Mesenchymal stem cell (in vitro differentiated cells and primary cell): ENCODE measurements around the gene RFX3.

Source experiments
- DNase-seq: peaks from one replicate; pipeline ENCODE4 v3.0.0-alpha.2; 2013
- H2AFZ ChIP-seq: one replicate; pipeline ENCODE4 v1.6.1; 2013; ENCODE audit warnings: low read depth, mild to moderate bottlenecking, control low read depth, inconsistent platforms, low read length, moderate library complexity
- H2AK5ac ChIP-seq: 2 replicates; pipeline ENCODE4 v1.6.1; 2013; ENCODE audit warnings: low read length, moderate library complexity, mild to moderate bottlenecking, inconsistent platforms; ENCODE audit not compliant: severe bottlenecking
- H2BK120ac ChIP-seq: one replicate; pipeline ENCODE4 v1.6.1; 2013; ENCODE audit warnings: low read depth, mild to moderate bottlenecking, inconsistent platforms, low read length, moderate library complexity
- H2BK12ac ChIP-seq, 2 experiments: one replicate each; pipeline ENCODE4 v1.6.1; 2013; ENCODE audit warnings: inconsistent platforms in 2 of 2, low read length in 2 of 2, mild to moderate bottlenecking in 2 of 2, moderate library complexity in 2 of 2, control low read depth in 1 of 2
- H2BK15ac ChIP-seq: one replicate; pipeline ENCODE4 v1.6.1; 2013; ENCODE audit warnings: mild to moderate bottlenecking, low read depth, inconsistent platforms; ENCODE audit not compliant: poor library complexity, severe bottlenecking
- H2BK5ac ChIP-seq: 2 replicates; pipeline ENCODE4 v1.6.1; 2013; ENCODE audit warnings: low read depth, mild to moderate bottlenecking, low read length, control low read depth, inconsistent platforms; ENCODE audit not compliant: poor library complexity, severe bottlenecking
- H3K14ac ChIP-seq, 2 experiments: one replicate each; pipeline ENCODE4 v1.6.1; 2013; ENCODE audit warnings: inconsistent platforms in 2 of 2, low read length in 2 of 2, control low read depth in 1 of 2, mild to moderate bottlenecking in 1 of 2, moderate library complexity in 1 of 2
- H3K18ac ChIP-seq, 2 experiments: one replicate each; pipeline ENCODE4 v1.6.1; 2013; ENCODE audit warnings: inconsistent platforms in 2 of 2, low read length in 2 of 2, control low read depth in 1 of 2, low read depth in 1 of 2, mild to moderate bottlenecking in 1 of 2
- H3K23ac ChIP-seq, 2 experiments: one replicate each; pipeline ENCODE4 v1.6.1; 2013; ENCODE audit warnings: inconsistent platforms in 2 of 2, low read length in 2 of 2, mild to moderate bottlenecking in 2 of 2, moderate library complexity in 2 of 2, control low read depth in 1 of 2
- H3K27ac ChIP-seq: 2 replicates; pipeline ENCODE4 v1.5.1; 2013; ENCODE audit warnings: mild to moderate bottlenecking, moderate library complexity, low read length, control low read depth, inconsistent platforms; ENCODE audit not compliant: poor library complexity, severe bottlenecking
- H3K27me3 ChIP-seq, 2 experiments: 2 replicates each; pipeline versions ENCODE4 v1.6.1 to v1.7.0; 2013; ENCODE audit warnings: low read length in 2 of 2, mild to moderate bottlenecking in 2 of 2, moderate library complexity in 2 of 2, control low read depth in 1 of 2, inconsistent platforms in 1 of 2; ENCODE audit not compliant: control insufficient read depth in 1 of 2, insufficient read depth in 1 of 2
- H3K36me3 ChIP-seq, 2 experiments: 2 replicates each; pipeline versions ENCODE4 v1.6.1 to v1.7.0; 2013; ENCODE audit warnings: low read length in 2 of 2, control low read depth in 1 of 2, inconsistent platforms in 1 of 2, low read depth in 1 of 2, mild to moderate bottlenecking in 1 of 2; ENCODE audit not compliant: insufficient read depth in 2 of 2, control insufficient read depth in 1 of 2
- H3K4ac ChIP-seq, 2 experiments: one replicate each; pipeline ENCODE4 v1.6.1; 2013; ENCODE audit warnings: inconsistent platforms in 2 of 2, low read length in 2 of 2, mild to moderate bottlenecking in 2 of 2, moderate library complexity in 2 of 2, control low read depth in 1 of 2, low read depth in 1 of 2
- H3K4me1 ChIP-seq: 2 replicates; pipeline ENCODE4 v1.6.1; 2013; ENCODE audit warnings: low read depth, low read length, control low read depth; ENCODE audit not compliant: control insufficient read depth, insufficient read depth
- H3K4me2 ChIP-seq: 2 replicates; pipeline ENCODE4 v1.6.1; 2013; ENCODE audit warnings: low read length, mild to moderate bottlenecking, inconsistent platforms; ENCODE audit not compliant: poor library complexity, severe bottlenecking
- H3K4me3 ChIP-seq, 2 experiments: 2 replicates each; pipeline versions ENCODE4 v1.5.1 to v1.7.0; 2013; ENCODE audit warnings: low read length in 2 of 2, mild to moderate bottlenecking in 2 of 2, control low read depth in 1 of 2, low read depth in 1 of 2; ENCODE audit not compliant: insufficient read depth in 1 of 2
- H3K79me1 ChIP-seq: replicated peaks from 2 replicates; pipeline ENCODE4 v1.6.1; 2013; ENCODE audit warnings: mild to moderate bottlenecking, control low read depth, low read length, inconsistent platforms; ENCODE audit not compliant: poor library complexity, severe bottlenecking
- H3K9ac ChIP-seq: 2 replicates; pipeline ENCODE4 v1.7.0; 2013; ENCODE audit warnings: mild to moderate bottlenecking, low read length, moderate library complexity
- H3K9me3 ChIP-seq: 2 replicates; pipeline ENCODE4 v1.7.0; 2013; ENCODE audit warnings: mild to moderate bottlenecking, low read length; ENCODE audit not compliant: control insufficient read depth
- H4K8ac ChIP-seq: one replicate; pipeline ENCODE4 v1.6.1; 2013; ENCODE audit warnings: inconsistent platforms, mild to moderate bottlenecking, low read length, moderate library complexity
- H4K91ac ChIP-seq: one replicate; pipeline ENCODE4 v1.6.1; 2013; ENCODE audit warnings: mild to moderate bottlenecking, low read length, inconsistent platforms
- WGBS: methylation state at CpG from one replicate; pipeline ENCODE4 v1.1.7; 2013; ENCODE audit warnings: mixed read lengths; 5-methylcytosine and 5-hydroxymethylcytosine counted together

The RFX3 gene

GRCh38 chr9:3239240-3239639, 286.6 kb downstream of the RFX3 start:
- no peaks in the 10 kb centered on the region for H3K9me3 ChIP-seq
- no peak overlapping the region for H4K8ac ChIP-seq
- peaks cover 2% of the 10 kb centered on the region for H3K4me1 ChIP-seq
- H3K14ac ChIP-seq, result no peak overlapping the region
- H3K4me3 ChIP-seq, result no peak overlapping the region
- no peak overlapping the region for H3K4me2 ChIP-seq
- H3K4ac ChIP-seq, result no peak overlapping the region
- 98% methylated on average over 4 of the region's 4 CpGs for WGBS
- no peak overlapping the region for H2BK12ac ChIP-seq
- no peak overlapping the region for H4K91ac ChIP-seq
- H2AFZ ChIP-seq, result no peak overlapping the region
- H3K9ac ChIP-seq, result no peak overlapping the region
- H3K27ac ChIP-seq, result no peak overlapping the region
- no peak overlapping the region for H2BK15ac ChIP-seq
- no peak overlapping the region for H3K18ac ChIP-seq
- no peak overlapping the region for H2AK5ac ChIP-seq
- H3K27me3 ChIP-seq, result no peaks in the 10 kb centered on the region
- no peak overlapping the region for H3K23ac ChIP-seq
- H2BK120ac ChIP-seq, result no peak overlapping the region
- H3K79me1 ChIP-seq, result no peaks in the 10 kb centered on the region
- H2BK5ac ChIP-seq, result no peak overlapping the region
- no peak for DNase-seq
- peaks cover 2 to 4% of the 10 kb centered on the region in 2 experiments for H3K36me3 ChIP-seq

- DNase-seq, result no peak
- H3K27ac ChIP-seq, result no peak overlapping the region
These were observed 287.6 kb downstream of the RFX3 start for GRCh38 chr9:3238236-3238635.

GRCh38 chr9:3237121-3237520, 288.7 kb downstream of the RFX3 start:
- Histone ChIP-seq H2BK12ac (no peak overlapping the region), H3K4me2 (no peak overlapping the region), H3K4me1 (peaks cover 2% of the 10 kb centered on the region), H3K4ac (no peak overlapping the region), H2AFZ (no peak overlapping the region), H4K8ac (no peak overlapping the region), H4K91ac (no peak overlapping the region), H3K23ac (no peak overlapping the region), H2BK15ac (no peak overlapping the region), H2BK5ac (no peak overlapping the region), H3K18ac (no peak overlapping the region), H3K4me3 (no peak overlapping the region), H3K36me3 (peaks cover 2 to 4% of the 10 kb centered on the region in 2 experiments), H3K9ac (no peak overlapping the region), H3K14ac (no peak overlapping the region), H2BK120ac (no peak overlapping the region), H3K27me3 (no peaks in the 10 kb centered on the region), H2AK5ac (no peak overlapping the region), H3K79me1 (no peaks in the 10 kb centered on the region), H3K9me3 (no peaks in the 10 kb centered on the region), H3K27ac (no peak overlapping the region)
- DNase-seq, result no peak

More at GRCh38 chr9:3238236-3238635, 287.6 kb downstream of the RFX3 start:
- Histone ChIP-seq H3K9ac (no peak overlapping the region), H2BK5ac (no peak overlapping the region), H4K91ac (no peak overlapping the region), H2AFZ (no peak overlapping the region), H2AK5ac (no peak overlapping the region), H3K36me3 (peaks cover 2 to 4% of the 10 kb centered on the region in 2 experiments), H2BK120ac (no peak overlapping the region), H3K9me3 (no peaks in the 10 kb centered on the region), H3K4me2 (no peak overlapping the region), H3K4ac (no peak overlapping the region), H3K4me3 (no peak overlapping the region), H2BK15ac (no peak overlapping the region), H3K27me3 (no peaks in the 10 kb centered on the region), H3K4me1 (peaks cover 2% of the 10 kb centered on the region), H3K23ac (no peak overlapping the region), H3K18ac (no peak overlapping the region), H2BK12ac (no peak overlapping the region), H3K14ac (no peak overlapping the region), H3K79me1 (no peaks in the 10 kb centered on the region), H4K8ac (no peak overlapping the region)
- WGBS, result 100% methylated on average over 4 of the region's 4 CpGs

- Histone ChIP-seq H4K91ac (no peak overlapping the region), H3K36me3 (peaks cover 2 to 4% of the 10 kb centered on the region in 2 experiments), H3K4ac (no peak overlapping the region), H2AFZ (no peak overlapping the region), H2BK120ac (no peak overlapping the region), H2BK15ac (no peak overlapping the region), H3K27ac (no peak overlapping the region), H3K18ac (no peak overlapping the region), H3K4me1 (peaks cover 2% of the 10 kb centered on the region), H3K4me3 (no peak overlapping the region), H3K23ac (no peak overlapping the region), H3K9me3 (no peaks in the 10 kb centered on the region), H3K9ac (no peak overlapping the region), H3K79me1 (no peaks in the 10 kb centered on the region), H4K8ac (no peak overlapping the region), H3K14ac (no peak overlapping the region), H2BK12ac (no peak overlapping the region), H2AK5ac (no peak overlapping the region), H3K4me2 (no peak overlapping the region), H2BK5ac (no peak overlapping the region), H3K27me3 (no peaks in the 10 kb centered on the region)
- WGBS, result no CpG with 5 or more reads among the region's 1 CpG
- no peak for DNase-seq
These were observed 290.3 kb downstream of the RFX3 start for GRCh38 chr9:3235497-3235896.
